Spleen (tissue), 7 donors: ENCODE data around the gene HPS4.

Experiments used
- CTCF ChIP-seq, 11 experiments: fragments of 200-600 bp in 7 of 11; fragments of 450-650 bp in 4 of 11; sonication (generic) in 4 of 11; IDR thresholded peaks in 8 of 11; conservative IDR thresholded peaks in 3 of 11; 1 replicate in 7 of 11; 2 replicates in 4 of 11; pipeline versions ENCODE4 v1.4.0 to v1.8.0; 2016 to 2021; ENCODE audit warnings: antibody characterized with exemption in 11 of 11, inconsistent platforms in 4 of 11, mild to moderate bottlenecking in 1 of 11
- POLR2A ChIP-seq, 3 donors: fragments of 450-650 bp; IDR thresholded peaks; one replicate each; pipeline ENCODE4 v1.5.1; 2017; ENCODE audit warnings: antibody characterized with exemption in 3 of 3, mild to moderate bottlenecking in 1 of 3
- POLR2AphosphoS5 ChIP-seq, 3 donors: sonication (generic); formaldehyde crosslinking; IDR thresholded peaks; one replicate each; pipeline ENCODE4 v1.5.1; 2017; ENCODE audit warnings: antibody characterized with exemption in 3 of 3
- donor health status: DM: no; HTN: no; CAD: no; lungs with moderate emphysema.
- donor health status: DM: no; HTN: no; CAD: no.
- donor health status: DM: no; HTN: no; CAD: no.

- TF ChIP-seq POLR2AphosphoS5 (IDR thresholded peaks at IDR 0.05), result no peak
- TF ChIP-seq POLR2A (IDR thresholded peaks at IDR 0.05), result no peak
- TF ChIP-seq CTCF (IDR thresholded peaks at IDR 0.05 in 8 of 11, conservative IDR thresholded peaks at IDR 0.05 in 3 of 11), result no peak
Measured at GRCh38 chr22:26486394-26486793, 2.8 kb upstream of the HPS4 start.
